Neutrophil (primary cell): ENCODE data around the gene GPR78.

Source experiments
- H3K27ac ChIP-seq: fragments of 200-600 bp; sonication (generic); 2 replicates; pipeline ENCODE4 v1.5.1; 2016; ENCODE audit warnings: mild to moderate bottlenecking, moderate library complexity
- H3K27me3 ChIP-seq: fragments of 200-600 bp; sonication (generic); 2 replicates; pipeline ENCODE4 v1.6.0; 2016; ENCODE audit warnings: mild to moderate bottlenecking
- H3K36me3 ChIP-seq: fragments of 200-600 bp; sonication (generic); 2 replicates; pipeline ENCODE4 v1.5.1; 2017
- H3K4me1 ChIP-seq, 2 experiments: fragments of 200-600 bp in 1 of 2; sonication (generic) in 1 of 2; 1 replicate in 1 of 2; 2 replicates in 1 of 2; pipeline versions ENCODE4 v1.5.1 to v1.6.1; 2013 to 2016; ENCODE audit warnings: low read depth in 1 of 2, low read length in 1 of 2, mild to moderate bottlenecking in 1 of 2, moderate library complexity in 1 of 2; ENCODE audit not compliant: control insufficient read depth in 1 of 2, insufficient read depth in 1 of 2
- H3K4me3 ChIP-seq, 2 experiments: fragments of 200-600 bp in 1 of 2; sonication (generic) in 1 of 2; 1 replicate in 1 of 2; 2 replicates in 1 of 2; pipeline ENCODE4 v1.5.1; 2013 to 2016; ENCODE audit warnings: low read depth in 1 of 2, low read length in 1 of 2, mild to moderate bottlenecking in 1 of 2, moderate library complexity in 1 of 2
- H3K9me3 ChIP-seq: fragments of 200-600 bp; sonication (generic); 2 replicates; pipeline ENCODE4 v1.5.1; 2016
- CTCF ChIP-seq: fragments of 200-600 bp; sonication (generic); IDR thresholded peaks from 2 replicates; pipeline ENCODE4 v1.5.1; 2016; ENCODE audit warnings: antibody characterized with exemption

GPR78 gene

GRCh38 chr4:8536467-8536866 lies 43.7 kb upstream of the GPR78 start:
- no peak for TF ChIP-seq CTCF
- Histone ChIP-seq H3K4me1 (no peaks in the 10 kb centered on the region), H3K36me3 (no peaks in the 10 kb centered on the region), H3K4me3 (no peak overlapping the region), H3K27me3 (no peaks in the 10 kb centered on the region), H3K9me3 (no peaks in the 10 kb centered on the region), H3K27ac (no peak overlapping the region)

GRCh38 chr4:8537041-8537461 lies 43.1 kb upstream of the GPR78 start:
- TF ChIP-seq CTCF = no peak
- Histone ChIP-seq H3K4me3 (no peak overlapping the region), H3K27me3 (no peaks in the 10 kb centered on the region), H3K36me3 (no peaks in the 10 kb centered on the region), H3K4me1 (no peaks in the 10 kb centered on the region), H3K9me3 (no peaks in the 10 kb centered on the region), H3K27ac (no peak overlapping the region)

GRCh38 chr4:8538076-8538702 lies 42.0 kb upstream of the GPR78 start:
- Histone ChIP-seq H3K36me3 (no peaks in the 10 kb centered on the region), H3K27me3 (no peaks in the 10 kb centered on the region), H3K27ac (no peak overlapping the region), H3K4me1 (no peaks in the 10 kb centered on the region), H3K9me3 (no peaks in the 10 kb centered on the region), H3K4me3 (no peak overlapping the region)
- TF ChIP-seq CTCF = no peak

- Histone ChIP-seq H3K4me3 (no peak overlapping the region), H3K36me3 (no peaks in the 10 kb centered on the region), H3K9me3 (no peaks in the 10 kb centered on the region), H3K27me3 (no peaks in the 10 kb centered on the region), H3K4me1 (no peaks in the 10 kb centered on the region), H3K27ac (no peak overlapping the region)
- no peak for TF ChIP-seq CTCF
Measured at GRCh38 chr4:8538703-8539567, 41.3 kb upstream of the GPR78 start.

GRCh38 chr4:8539661-8540060 lies 40.5 kb upstream of the GPR78 start:
- Histone ChIP-seq H3K4me1 (no peaks in the 10 kb centered on the region), H3K4me3 (no peak overlapping the region), H3K27me3 (peaks cover under 1% of the 10 kb centered on the region), H3K27ac (no peak overlapping the region), H3K36me3 (no peaks in the 10 kb centered on the region), H3K9me3 (no peaks in the 10 kb centered on the region)
- no peak for TF ChIP-seq CTCF
